ENCODE data around the gene TDRD7.

Gene TDRD7, protein sequence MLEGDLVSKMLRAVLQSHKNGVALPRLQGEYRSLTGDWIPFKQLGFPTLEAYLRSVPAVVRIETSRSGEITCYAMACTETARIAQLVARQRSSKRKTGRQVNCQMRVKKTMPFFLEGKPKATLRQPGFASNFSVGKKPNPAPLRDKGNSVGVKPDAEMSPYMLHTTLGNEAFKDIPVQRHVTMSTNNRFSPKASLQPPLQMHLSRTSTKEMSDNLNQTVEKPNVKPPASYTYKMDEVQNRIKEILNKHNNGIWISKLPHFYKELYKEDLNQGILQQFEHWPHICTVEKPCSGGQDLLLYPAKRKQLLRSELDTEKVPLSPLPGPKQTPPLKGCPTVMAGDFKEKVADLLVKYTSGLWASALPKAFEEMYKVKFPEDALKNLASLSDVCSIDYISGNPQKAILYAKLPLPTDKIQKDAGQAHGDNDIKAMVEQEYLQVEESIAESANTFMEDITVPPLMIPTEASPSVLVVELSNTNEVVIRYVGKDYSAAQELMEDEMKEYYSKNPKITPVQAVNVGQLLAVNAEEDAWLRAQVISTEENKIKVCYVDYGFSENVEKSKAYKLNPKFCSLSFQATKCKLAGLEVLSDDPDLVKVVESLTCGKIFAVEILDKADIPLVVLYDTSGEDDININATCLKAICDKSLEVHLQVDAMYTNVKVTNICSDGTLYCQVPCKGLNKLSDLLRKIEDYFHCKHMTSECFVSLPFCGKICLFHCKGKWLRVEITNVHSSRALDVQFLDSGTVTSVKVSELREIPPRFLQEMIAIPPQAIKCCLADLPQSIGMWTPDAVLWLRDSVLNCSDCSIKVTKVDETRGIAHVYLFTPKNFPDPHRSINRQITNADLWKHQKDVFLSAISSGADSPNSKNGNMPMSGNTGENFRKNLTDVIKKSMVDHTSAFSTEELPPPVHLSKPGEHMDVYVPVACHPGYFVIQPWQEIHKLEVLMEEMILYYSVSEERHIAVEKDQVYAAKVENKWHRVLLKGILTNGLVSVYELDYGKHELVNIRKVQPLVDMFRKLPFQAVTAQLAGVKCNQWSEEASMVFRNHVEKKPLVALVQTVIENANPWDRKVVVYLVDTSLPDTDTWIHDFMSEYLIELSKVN
- long read RNA-seq, transcript TDRD7-201 (17 exons, 3,834 nt): major isoform, 5 of 7 reads
- long read RNA-seq, partial matches to known transcripts: 2 of 7 reads
- long read RNA-seq, other reads (novel, unspliced or antisense): 0 of 7 reads

DNA sequence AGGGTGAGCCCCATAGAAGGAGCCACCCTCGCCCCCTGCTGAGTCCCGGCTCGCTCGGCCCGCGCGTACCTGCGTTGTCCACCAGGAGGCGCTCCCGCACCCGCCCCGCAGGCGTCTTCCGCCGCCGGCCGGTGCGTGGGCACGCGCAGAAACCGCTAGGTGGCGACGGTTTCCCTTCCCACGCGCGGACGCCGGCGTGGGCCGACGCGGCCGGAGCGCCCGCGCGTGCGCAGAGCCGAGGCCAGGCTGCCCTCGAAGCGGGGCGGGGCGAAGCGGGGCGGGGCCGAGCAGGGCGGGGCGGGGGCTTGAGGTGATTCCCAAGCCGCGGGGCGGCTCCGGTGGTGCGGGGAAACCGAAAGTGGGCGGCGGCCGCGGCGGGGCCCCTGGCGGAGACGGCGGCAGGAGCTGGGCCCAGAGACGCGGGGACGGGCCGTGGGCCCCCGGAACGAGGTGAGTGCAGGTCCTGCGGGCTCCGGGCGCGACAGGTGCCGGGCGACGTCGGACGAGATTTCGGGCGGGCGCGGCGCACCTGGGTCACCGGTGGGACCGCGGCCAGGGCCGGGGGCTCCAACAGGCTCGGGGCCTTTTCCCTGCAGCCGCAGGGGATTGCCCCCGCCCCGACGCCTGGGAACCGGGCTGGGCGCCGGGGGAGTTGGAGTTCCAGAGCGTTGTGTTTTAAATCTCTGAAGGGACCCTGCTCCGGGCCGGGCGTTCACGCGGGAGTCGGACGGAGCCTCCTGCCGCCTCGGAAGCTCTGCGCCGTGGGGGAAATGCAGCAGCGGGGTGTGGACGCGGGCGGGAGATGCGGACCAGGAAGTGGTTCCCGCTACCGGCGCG, at the start of gene TDRD7:
Gene TDRD7 (plus strand): TSS at position 308 of the 837 bp plus-strand sequence. CDS start 16,370 bp downstream, outside the sequence.
- H3K27me3 ChIP-seq (ENCODE audit: insufficient read depth, poor library complexity, severe bottlenecking): no peaks in the 10 kb centered on the region
- peak; percentile 30; the same call in 1 of the 2 replicates for TF ChIP-seq SPI1 (IDR thresholded peaks at IDR 0.05; ENCODE audit: borderline replicate concordance, low read depth)
- TF ChIP-seq, protein P1, sequence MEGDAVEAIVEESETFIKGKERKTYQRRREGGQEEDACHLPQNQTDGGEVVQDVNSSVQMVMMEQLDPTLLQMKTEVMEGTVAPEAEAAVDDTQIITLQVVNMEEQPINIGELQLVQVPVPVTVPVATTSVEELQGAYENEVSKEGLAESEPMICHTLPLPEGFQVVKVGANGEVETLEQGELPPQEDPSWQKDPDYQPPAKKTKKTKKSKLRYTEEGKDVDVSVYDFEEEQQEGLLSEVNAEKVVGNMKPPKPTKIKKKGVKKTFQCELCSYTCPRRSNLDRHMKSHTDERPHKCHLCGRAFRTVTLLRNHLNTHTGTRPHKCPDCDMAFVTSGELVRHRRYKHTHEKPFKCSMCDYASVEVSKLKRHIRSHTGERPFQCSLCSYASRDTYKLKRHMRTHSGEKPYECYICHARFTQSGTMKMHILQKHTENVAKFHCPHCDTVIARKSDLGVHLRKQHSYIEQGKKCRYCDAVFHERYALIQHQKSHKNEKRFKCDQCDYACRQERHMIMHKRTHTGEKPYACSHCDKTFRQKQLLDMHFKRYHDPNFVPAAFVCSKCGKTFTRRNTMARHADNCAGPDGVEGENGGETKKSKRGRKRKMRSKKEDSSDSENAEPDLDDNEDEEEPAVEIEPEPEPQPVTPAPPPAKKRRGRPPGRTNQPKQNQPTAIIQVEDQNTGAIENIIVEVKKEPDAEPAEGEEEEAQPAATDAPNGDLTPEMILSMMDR (IDR thresholded peaks at IDR 0.05; ENCODE audit: insufficient read depth, low read length): peak; percentile 94
- no peak for TF ChIP-seq GABPA (IDR thresholded peaks at IDR 0.05; ENCODE audit: low read depth)
- TF ChIP-seq POLR2AphosphoS5 (IDR thresholded peaks at IDR 0.05; ENCODE audit: low read depth): no peak
- TF ChIP-seq, protein P2, sequence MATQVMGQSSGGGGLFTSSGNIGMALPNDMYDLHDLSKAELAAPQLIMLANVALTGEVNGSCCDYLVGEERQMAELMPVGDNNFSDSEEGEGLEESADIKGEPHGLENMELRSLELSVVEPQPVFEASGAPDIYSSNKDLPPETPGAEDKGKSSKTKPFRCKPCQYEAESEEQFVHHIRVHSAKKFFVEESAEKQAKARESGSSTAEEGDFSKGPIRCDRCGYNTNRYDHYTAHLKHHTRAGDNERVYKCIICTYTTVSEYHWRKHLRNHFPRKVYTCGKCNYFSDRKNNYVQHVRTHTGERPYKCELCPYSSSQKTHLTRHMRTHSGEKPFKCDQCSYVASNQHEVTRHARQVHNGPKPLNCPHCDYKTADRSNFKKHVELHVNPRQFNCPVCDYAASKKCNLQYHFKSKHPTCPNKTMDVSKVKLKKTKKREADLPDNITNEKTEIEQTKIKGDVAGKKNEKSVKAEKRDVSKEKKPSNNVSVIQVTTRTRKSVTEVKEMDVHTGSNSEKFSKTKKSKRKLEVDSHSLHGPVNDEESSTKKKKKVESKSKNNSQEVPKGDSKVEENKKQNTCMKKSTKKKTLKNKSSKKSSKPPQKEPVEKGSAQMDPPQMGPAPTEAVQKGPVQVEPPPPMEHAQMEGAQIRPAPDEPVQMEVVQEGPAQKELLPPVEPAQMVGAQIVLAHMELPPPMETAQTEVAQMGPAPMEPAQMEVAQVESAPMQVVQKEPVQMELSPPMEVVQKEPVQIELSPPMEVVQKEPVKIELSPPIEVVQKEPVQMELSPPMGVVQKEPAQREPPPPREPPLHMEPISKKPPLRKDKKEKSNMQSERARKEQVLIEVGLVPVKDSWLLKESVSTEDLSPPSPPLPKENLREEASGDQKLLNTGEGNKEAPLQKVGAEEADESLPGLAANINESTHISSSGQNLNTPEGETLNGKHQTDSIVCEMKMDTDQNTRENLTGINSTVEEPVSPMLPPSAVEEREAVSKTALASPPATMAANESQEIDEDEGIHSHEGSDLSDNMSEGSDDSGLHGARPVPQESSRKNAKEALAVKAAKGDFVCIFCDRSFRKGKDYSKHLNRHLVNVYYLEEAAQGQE (IDR thresholded peaks at IDR 0.05; ENCODE audit: insufficient replicate concordance, low read depth): no peak
- peak; percentile 77 for DNase-seq (ENCODE audit: low read depth in 1 of 2, low spot score in 1 of 2)
- peak within 1 kb of the TSS; percentile 80 for H3K27ac ChIP-seq (replicated peaks)
- H3K4me3 ChIP-seq (replicated peaks; ENCODE audit: insufficient read depth, low read length): peak within 1 kb of the TSS; percentile 87

DNA sequence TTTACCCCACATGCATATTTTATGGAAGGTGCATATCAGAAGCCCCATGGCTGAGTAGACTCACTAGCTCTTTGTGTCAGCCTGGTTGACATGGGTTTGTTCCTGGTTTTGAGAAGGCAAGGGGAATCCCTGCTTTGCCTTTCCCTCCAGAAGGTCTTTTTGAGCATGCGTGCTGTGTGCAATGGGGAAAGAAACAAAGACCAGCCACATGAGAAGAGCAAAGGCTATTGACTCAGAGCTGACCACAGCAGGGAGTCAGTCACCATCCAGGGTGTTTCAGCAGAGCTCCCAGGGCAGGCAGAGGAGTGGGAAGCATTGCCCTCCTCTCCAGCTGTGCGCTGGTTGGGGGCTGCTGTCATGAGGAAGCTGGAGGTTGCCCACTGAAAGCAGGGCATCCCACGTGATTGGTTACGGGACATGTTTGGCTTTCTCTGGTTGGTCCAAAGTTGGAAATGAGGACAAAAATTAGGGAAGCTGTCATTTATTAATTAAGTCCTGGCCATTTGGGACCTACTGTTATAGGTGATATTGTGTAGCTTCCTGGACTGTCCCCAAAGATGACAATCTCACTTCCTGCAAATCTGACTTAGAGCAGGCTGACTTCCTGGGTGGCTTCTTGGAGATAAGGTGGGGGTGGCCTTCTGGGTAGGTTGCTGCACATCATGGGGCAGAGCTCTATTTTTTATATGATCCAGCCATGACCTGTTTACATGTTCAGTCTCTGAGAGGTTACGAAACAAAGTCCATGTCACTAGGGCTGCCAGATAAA, 48.9 kb upstream of the TDRD7 start:
- TF ChIP-seq GABPA (IDR thresholded peaks at IDR 0.05; ENCODE audit: low read depth): no peak
- TF ChIP-seq SPI1 (IDR thresholded peaks at IDR 0.05; ENCODE audit: borderline replicate concordance, low read depth): no peak
- TF ChIP-seq, protein P2 (IDR thresholded peaks at IDR 0.05; ENCODE audit: insufficient replicate concordance, low read depth): no peak
- TF ChIP-seq, protein P1 (IDR thresholded peaks at IDR 0.05; ENCODE audit: insufficient read depth, low read length): no peak
- no peaks in the 10 kb centered on the region for H3K27me3 ChIP-seq (ENCODE audit: insufficient read depth, poor library complexity, severe bottlenecking)
- DNase-seq (ENCODE audit: low read depth in 1 of 2, low spot score in 1 of 2): no peak
- H3K27ac ChIP-seq (replicated peaks): no peak overlapping the region
- H3K4me3 ChIP-seq (replicated peaks; ENCODE audit: insufficient read depth, low read length): no peak overlapping the region

Measured in HL-60 (cell line).